Fibroblast of villous mesenchyme (primary cell): ENCODE results near the gene KIF26B. TPM values are rescaled to one million over a fixed set of nuclear protein-coding genes. Genes with fewer than 3 reads are reported as not detected.

Source experiments
- DNase-seq: peaks from one replicate; pipeline ENCODE4 v3.0.0-alpha.2; 2010; ENCODE audit warnings: low read depth
- H3K4me3 ChIP-seq: 2 replicates; pipeline ENCODE4 v1.5.1; 2011; ENCODE audit warnings: low read depth, mild to moderate bottlenecking, low read length
- CTCF ChIP-seq: IDR thresholded peaks from 2 replicates; pipeline ENCODE4 v1.5.1; 2012; ENCODE audit warnings: low read depth, mild to moderate bottlenecking, low read length; ENCODE audit not compliant: insufficient read depth
- total RNA-seq: library from RNA; depleted of rRNA; stranded (reverse); fragments of >200 nt; gene quantifications from 2 replicates; pipeline ENCODE4 v1.2.3, GENCODE V29; 2012

Gene KIF26B
- total RNA-seq, 1 donor: 12.1 TPM

GRCh38 chr1:245177071-245177900 lies 22.5 kb downstream of the KIF26B start:
- no peak for DNase-seq
- H3K4me3 ChIP-seq: no peak overlapping the region
- TF ChIP-seq CTCF: no peak

- no peak for TF ChIP-seq CTCF
- no peak for DNase-seq
- no peak overlapping the region for H3K4me3 ChIP-seq
Observed at GRCh38 chr1:245179706-245180105, 24.9 kb downstream of the KIF26B start.

- TF ChIP-seq CTCF: no peak
- no peak for DNase-seq
- no peak overlapping the region for H3K4me3 ChIP-seq
Observed at GRCh38 chr1:245180496-245181157, 25.8 kb downstream of the KIF26B start.

GRCh38 chr1:245181158-245181517 lies 26.4 kb downstream of the KIF26B start:
- no peak for DNase-seq
- TF ChIP-seq CTCF: no peak
- H3K4me3 ChIP-seq: no peak overlapping the region

- no peak for DNase-seq
- TF ChIP-seq CTCF: no peak
- H3K4me3 ChIP-seq: no peak overlapping the region
Observed at GRCh38 chr1:245182028-245182427, 27.2 kb downstream of the KIF26B start.

GRCh38 chr1:245183429-245183828 lies 28.6 kb downstream of the KIF26B start:
- no peak overlapping the region for H3K4me3 ChIP-seq
- DNase-seq: no peak
- TF ChIP-seq CTCF: no peak

- DNase-seq: no peak
- no peak overlapping the region for H3K4me3 ChIP-seq
- no peak for TF ChIP-seq CTCF
Observed at GRCh38 chr1:245184779-245185178, 30.0 kb downstream of the KIF26B start.
